ENCODE data around the gene TMED1. TPM values are rescaled to one million over a fixed set of nuclear protein-coding genes. Genes with fewer than 3 reads are reported as not detected.
A peak's percentile ranks its signal among the peaks of the same experiment; 100 is the strongest.

TMED1 gene
- total and polyA plus RNA-seq, 2 of the 8 experiments (the other 6 are each of a cell fraction or from before 2014, with no cell fraction given): 26.9 to 31.9 TPM

DNA sequence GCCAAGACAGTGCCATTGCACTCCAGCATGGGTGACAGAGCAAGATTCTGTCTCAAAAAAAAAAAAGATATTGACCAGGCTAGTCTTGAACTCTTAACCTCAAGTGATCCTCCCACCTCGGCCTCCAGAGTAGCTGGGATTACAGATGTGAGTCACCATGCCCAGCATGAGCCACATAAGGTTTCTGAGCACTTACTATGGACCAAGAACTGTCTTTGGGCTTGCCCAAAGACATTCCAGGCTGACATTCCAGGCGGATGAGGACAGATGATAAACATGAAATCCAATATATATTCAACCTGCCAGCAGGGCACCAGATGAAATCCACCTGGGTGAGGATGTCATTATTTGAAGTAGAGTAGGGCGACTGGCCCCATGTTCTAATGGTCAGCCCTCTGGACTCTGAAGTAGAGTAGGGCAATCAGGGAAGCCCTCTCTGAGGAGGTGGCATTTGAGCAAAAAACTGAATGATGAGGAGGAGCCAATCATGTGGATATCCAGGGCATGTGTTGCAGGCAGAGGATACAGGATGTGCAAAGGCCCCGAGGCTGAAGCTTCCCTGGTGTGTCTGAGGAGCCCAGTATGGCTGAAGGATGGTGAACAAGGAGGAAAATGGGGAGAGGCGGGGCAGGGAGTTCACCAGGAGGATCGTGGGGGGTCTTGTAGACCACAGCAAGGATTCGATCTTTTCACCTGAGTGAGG is 16.2 kb upstream of the TMED1 start:
- no peak overlapping the region for H3K4ac ChIP-seq (replicated peaks; ENCODE audit: insufficient read length, low read depth, low read length)
- H3K36me3 ChIP-seq (ENCODE audit: control insufficient read depth in 2 of 4, insufficient read depth in 4 of 4, low read length in 3 of 4): no peaks in the 10 kb centered on the region
- H2BK15ac ChIP-seq (ENCODE audit: low read length): no peak overlapping the region
- no peaks in the 10 kb centered on the region for H3K23me2 ChIP-seq (ENCODE audit: low read depth, low read length)
- H4K91ac ChIP-seq (replicated peaks; ENCODE audit: insufficient read length, low read length): no peak overlapping the region
- no peak overlapping the region for H4K5ac ChIP-seq (ENCODE audit: insufficient read length, low read depth, low read length)
- no peak overlapping the region for H3K27ac ChIP-seq (ENCODE audit: low read depth, low read length)
- H3K18ac ChIP-seq (ENCODE audit: extremely low read depth, low read length): no peak overlapping the region
- H2BK120ac ChIP-seq (replicated peaks; ENCODE audit: low read depth, low read length): no peak overlapping the region
- POLR2A ChIA-PET (ENCODE audit: partially characterized antibody): interaction anchor here (1.0 to 1.6 kb wide), 3 partner anchors 13 to 17 kb away, joined by 3 to 6 read pairs (median 5); partner anchors contain the start of gene TMED1
- H3K4me2 ChIP-seq (ENCODE audit: insufficient read depth in 1 of 2, low read depth in 2 of 2, low read length in 2 of 2): no peak overlapping the region
- FAIRE-seq (no peak), DNase-seq (ENCODE audit: low read depth in 1 of 2, low spot score in 2 of 2) (no peak)
- no peak for TF ChIP-seq KDM4A (IDR thresholded peaks at IDR 0.05; ENCODE audit: low read depth, low read length, severe bottlenecking)
- 0 out of 2 replicates have a peak, but pooled peaks have one; percentile 15 for TF ChIP-seq JUND (IDR thresholded peaks at IDR 0.05; ENCODE audit: low read length)
- peak; percentile 27; the same call in 1 of the 2 replicates for TF ChIP-seq TEAD4 (IDR thresholded peaks at IDR 0.05; ENCODE audit: low read depth, low read length)
- no peak overlapping the region for H2BK20ac ChIP-seq (ENCODE audit: low read length)
- no peak overlapping the region for H2BK12ac ChIP-seq (ENCODE audit: low read depth, low read length)
- H4K20me1 ChIP-seq (replicated peaks in 1 of 2; ENCODE audit: control insufficient read depth in 1 of 2, insufficient read depth in 2 of 2, low read length in 2 of 2): no peaks in the 10 kb centered on the region
- H2BK5ac ChIP-seq (ENCODE audit: low read depth, low read length): no peak overlapping the region
- WGBS, 2 experiments (ENCODE audit: extremely low coverage in 1 of 2, insufficient coverage in 1 of 2, insufficient read length in 1 of 2, insufficient replicate concordance in 2 of 2, low coverage in 1 of 2, low lambda C conversion rate in 2 of 2, missing lambda C conversion rate in 1 of 2): 82% methylated on average over 7 of the region's 7 CpGs; no CpG with 5 or more reads in 1 of the 2 experiments
- no peak overlapping the region for H2AFZ ChIP-seq (ENCODE audit: low read length)
- no peaks in the 10 kb centered on the region for H3K4me1 ChIP-seq (replicated peaks in 1 of 4; ENCODE audit: control insufficient read depth in 3 of 4, insufficient read depth in 4 of 4, low read length in 3 of 4)
- H3K79me1 ChIP-seq (ENCODE audit: low read depth, low read length): no peaks in the 10 kb centered on the region
- H3K27me3 ChIP-seq (replicated peaks in 1 of 4; ENCODE audit: control insufficient read depth in 3 of 4, extremely low read depth in 1 of 4, insufficient read depth in 3 of 4, low read length in 3 of 4): no peaks in the 10 kb centered on the region
- no peaks in the 10 kb centered on the region for H3K9me3 ChIP-seq (ENCODE audit: insufficient read depth in 2 of 2, low read depth in 1 of 2, low read length in 1 of 2)
- H3K14ac ChIP-seq (ENCODE audit: insufficient read length): no peak overlapping the region
- no peak overlapping the region for H2AK5ac ChIP-seq (ENCODE audit: low read depth, low read length)
- no peak overlapping the region for H3K9ac ChIP-seq (replicated peaks in 1 of 4; ENCODE audit: extremely low read depth in 1 of 4, low read depth in 3 of 4, low read length in 3 of 4)
- H3K23ac ChIP-seq (ENCODE audit: insufficient read length): no peak overlapping the region
- no peaks in the 10 kb centered on the region for H3K79me2 ChIP-seq (ENCODE audit: control insufficient read depth in 1 of 2, insufficient read depth in 2 of 2, low read length in 2 of 2)
- H3K4me3 ChIP-seq (ENCODE audit: extremely low read depth in 1 of 4, insufficient read depth in 2 of 4, low read depth in 3 of 4, low read length in 4 of 4): no peak overlapping the region
- no peak overlapping the region for H3K56ac ChIP-seq (replicated peaks; ENCODE audit: insufficient read length, low read depth, low read length)
- CTCF ChIA-PET (ENCODE audit: partially characterized antibody): interaction anchor here (0.6 to 21.2 kb wide), 4 partner anchors 13 to 331 kb away, joined by 3 to 249 read pairs (median 40); partner anchors contain the start of gene TMED1
- no peak overlapping the region for H4K8ac ChIP-seq (ENCODE audit: extremely low read depth, insufficient read depth, low read length)
